Measurements from ENCODE around the gene MICU1. TPM values are rescaled to one million over a fixed set of nuclear protein-coding genes. Genes with fewer than 3 reads are reported as not detected.

MICU1 gene
- total RNA-seq, 1 donor from 2014 or later, result 48.0 TPM

GRCh38 chr10:72370201-72370722 is 255.6 kb downstream of the MICU1 start:
- Mint-ChIP-seq H3K9me3 (ENCODE audit: low read depth) (no peaks in the 10 kb centered on the region), H3K4me3 (ENCODE audit: unreplicated experiment) (no peak overlapping the region), H3K36me3 (ENCODE audit: low read depth) (peaks cover 8% of the 10 kb centered on the region), H3K27ac (ENCODE audit: unreplicated experiment) (no peak overlapping the region), H3K4me1 (ENCODE audit: low read depth) (peaks cover 3% of the 10 kb centered on the region), H3K27me3 (ENCODE audit: low read depth) (no peaks in the 10 kb centered on the region)
- no peak for DNase-seq (ENCODE audit: low spot score)
- TF ChIP-seq CTCF (IDR thresholded peaks at IDR 0.05), result no peak

- H3K27ac Mint-ChIP-seq (ENCODE audit: unreplicated experiment), result no peak overlapping the region
- H3K4me3 Mint-ChIP-seq (ENCODE audit: unreplicated experiment), result no peak overlapping the region
- DNase-seq (ENCODE audit: low spot score), result peak; percentile 27
- peaks cover 6% of the 10 kb centered on the region for H3K36me3 Mint-ChIP-seq (ENCODE audit: low read depth)
- H3K27me3 Mint-ChIP-seq (ENCODE audit: low read depth), result no peaks in the 10 kb centered on the region
- peaks cover 14% of the 10 kb centered on the region for H3K4me1 Mint-ChIP-seq (ENCODE audit: low read depth)
- H3K9me3 Mint-ChIP-seq (ENCODE audit: low read depth), result no peaks in the 10 kb centered on the region
- no peak for TF ChIP-seq CTCF (IDR thresholded peaks at IDR 0.05)
Observed at GRCh38 chr10:72367301-72367960, 258.4 kb downstream of the MICU1 start.

- H3K27ac Mint-ChIP-seq (ENCODE audit: unreplicated experiment), result no peak overlapping the region
Observed at GRCh38 chr10:72365106-72365895, 260.6 kb downstream of the MICU1 start.

GRCh38 chr10:72364239-72364777 is 261.6 kb downstream of the MICU1 start:
- no peaks in the 10 kb centered on the region for H3K27me3 Mint-ChIP-seq (ENCODE audit: low read depth)
- peak; percentile 98 for TF ChIP-seq CTCF (IDR thresholded peaks at IDR 0.05)
- peaks cover 4% of the 10 kb centered on the region for H3K36me3 Mint-ChIP-seq (ENCODE audit: low read depth)
- H3K27ac Mint-ChIP-seq (ENCODE audit: unreplicated experiment), result peak overlapping the region; percentile 93
- no peaks in the 10 kb centered on the region for H3K9me3 Mint-ChIP-seq (ENCODE audit: low read depth)
- DNase-seq (ENCODE audit: low spot score), result peak; percentile 82
- peaks cover 14% of the 10 kb centered on the region for H3K4me1 Mint-ChIP-seq (ENCODE audit: low read depth)
- H3K4me3 Mint-ChIP-seq (ENCODE audit: unreplicated experiment), result peak overlapping the region; percentile 61

More at GRCh38 chr10:72365106-72365895, 260.6 kb downstream of the MICU1 start:
- no peak for DNase-seq (ENCODE audit: low spot score)
- no peaks in the 10 kb centered on the region for H3K27me3 Mint-ChIP-seq (ENCODE audit: low read depth)
- H3K4me1 Mint-ChIP-seq (ENCODE audit: low read depth), result peaks cover 14% of the 10 kb centered on the region
- no peak overlapping the region for H3K4me3 Mint-ChIP-seq (ENCODE audit: unreplicated experiment)
- H3K9me3 Mint-ChIP-seq (ENCODE audit: low read depth), result no peaks in the 10 kb centered on the region
- TF ChIP-seq CTCF (IDR thresholded peaks at IDR 0.05), result no peak
- peaks cover 6% of the 10 kb centered on the region for H3K36me3 Mint-ChIP-seq (ENCODE audit: low read depth)

- TF ChIP-seq CTCF (IDR thresholded peaks at IDR 0.05), result no peak
- H3K36me3 Mint-ChIP-seq (ENCODE audit: low read depth), result peaks cover 5% of the 10 kb centered on the region
- no peak overlapping the region for H3K27ac Mint-ChIP-seq (ENCODE audit: unreplicated experiment)
- H3K27me3 Mint-ChIP-seq (ENCODE audit: low read depth), result no peaks in the 10 kb centered on the region
- H3K4me3 Mint-ChIP-seq (ENCODE audit: unreplicated experiment), result no peak overlapping the region
- H3K9me3 Mint-ChIP-seq (ENCODE audit: low read depth), result no peaks in the 10 kb centered on the region
- peaks cover 26% of the 10 kb centered on the region for H3K4me1 Mint-ChIP-seq (ENCODE audit: low read depth)
- DNase-seq (ENCODE audit: low spot score), result peak; percentile 11
Observed at GRCh38 chr10:72356987-72357386, 268.9 kb downstream of the MICU1 start.
